NCI-H345 treated with DMSO at 0.1 percent for 48 hours (cell line): ENCODE measurements around the gene ADAMTS12.

Experiments used
- DNase-seq: peaks from one replicate; lab custom pipeline; 2025; ENCODE audit not compliant: unreplicated experiment; lab: John Stamatoyannopoulos, UW

ADAMTS12 gene

GRCh38 chr5:33850100-33850594 lies 41.6 kb downstream of the ADAMTS12 start:
- no peak for DNase-seq

GRCh38 chr5:33848554-33848953 lies 43.2 kb downstream of the ADAMTS12 start:
- no peak for DNase-seq

GRCh38 chr5:33846851-33847250 lies 44.9 kb downstream of the ADAMTS12 start:
- no peak for DNase-seq

GRCh38 chr5:33843579-33843978 lies 48.2 kb downstream of the ADAMTS12 start:
- no peak for DNase-seq

- no peak for DNase-seq
Observed at GRCh38 chr5:33842456-33842855, 49.3 kb downstream of the ADAMTS12 start.

GRCh38 chr5:33841891-33842290 lies 49.9 kb downstream of the ADAMTS12 start:
- no peak for DNase-seq

- DNase-seq = no peak
Observed at GRCh38 chr5:33840927-33841547, 50.8 kb downstream of the ADAMTS12 start.

- DNase-seq = no peak
Observed at GRCh38 chr5:33837301-33837700, 54.5 kb downstream of the ADAMTS12 start.

GRCh38 chr5:33834334-33834733 lies 57.5 kb downstream of the ADAMTS12 start:
- no peak for DNase-seq

- DNase-seq = no peak
Observed at GRCh38 chr5:33833237-33833575, 58.6 kb downstream of the ADAMTS12 start.

- DNase-seq = no peak
Observed at GRCh38 chr5:33832404-33833236, 59.2 kb downstream of the ADAMTS12 start.

- no peak for DNase-seq
Observed at GRCh38 chr5:33831041-33831440, 60.7 kb downstream of the ADAMTS12 start.

- no peak for DNase-seq
Observed at GRCh38 chr5:33829430-33829829, 62.4 kb downstream of the ADAMTS12 start.

GRCh38 chr5:33828626-33829308 lies 63.0 kb downstream of the ADAMTS12 start:
- no peak for DNase-seq

- DNase-seq = no peak
Observed at GRCh38 chr5:33827885-33828284, 63.9 kb downstream of the ADAMTS12 start.

GRCh38 chr5:33827018-33827707 lies 64.6 kb downstream of the ADAMTS12 start:
- no peak for DNase-seq

- DNase-seq = no peak
Observed at GRCh38 chr5:33824516-33825195, 67.1 kb downstream of the ADAMTS12 start.

- no peak for DNase-seq
Observed at GRCh38 chr5:33817301-33817700, 74.5 kb downstream of the ADAMTS12 start.

- DNase-seq = no peak
Observed at GRCh38 chr5:33816791-33817190, 75.0 kb downstream of the ADAMTS12 start.

- no peak for DNase-seq
Observed at GRCh38 chr5:33812746-33813145, 79.0 kb downstream of the ADAMTS12 start.
